GM19397 (cell line): ENCODE measurements around the gene FAM111B.
"Not testable (repeated sequence)": the region's sequence is repeated elsewhere in the genome, so short reads cannot be mapped to it uniquely, and the experiment has no call there.

Experiments used
- ATAC-seq: cut with Tn5 transposase; IDR thresholded peaks from one replicate; pipeline ENCODE4 v1.9.1; 2021; ENCODE audit warnings: mild to moderate bottlenecking, moderate library complexity; ENCODE audit not compliant: unreplicated experiment

Gene FAM111B

DNA sequence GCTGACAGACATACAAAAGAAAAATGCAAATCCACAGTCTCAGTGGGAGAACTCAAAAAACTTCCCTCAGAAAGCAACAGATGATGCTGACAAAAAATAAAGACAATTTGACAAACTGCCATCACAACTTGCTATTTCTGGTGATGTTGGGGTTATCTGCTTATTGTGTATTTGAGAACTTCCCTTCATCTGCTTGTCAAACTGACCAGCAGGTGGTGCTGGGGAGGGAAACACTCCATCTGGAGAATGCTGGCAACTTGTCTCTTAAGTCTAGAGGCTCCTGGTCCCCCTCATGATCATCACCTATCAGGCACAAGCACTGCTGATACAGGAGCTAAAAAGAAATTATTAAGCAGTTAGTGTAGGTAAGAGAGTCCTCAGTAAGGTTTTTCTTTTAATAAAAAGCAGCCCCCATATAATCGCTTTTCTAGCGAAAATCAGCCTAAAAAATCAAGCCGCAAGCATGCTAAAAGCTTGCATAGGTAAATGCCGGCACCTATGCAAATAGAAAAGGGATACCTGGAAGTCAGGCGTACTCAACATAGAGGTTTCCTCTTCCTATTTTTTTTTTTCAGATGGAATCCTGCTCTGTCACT, 9.8 kb upstream of the FAM111B start:
- ATAC-seq, result no peak

GRCh38 chr11:59097938-59098337, 9.1 kb upstream of the FAM111B start:
- not testable (repeated sequence) for ATAC-seq

DNA sequence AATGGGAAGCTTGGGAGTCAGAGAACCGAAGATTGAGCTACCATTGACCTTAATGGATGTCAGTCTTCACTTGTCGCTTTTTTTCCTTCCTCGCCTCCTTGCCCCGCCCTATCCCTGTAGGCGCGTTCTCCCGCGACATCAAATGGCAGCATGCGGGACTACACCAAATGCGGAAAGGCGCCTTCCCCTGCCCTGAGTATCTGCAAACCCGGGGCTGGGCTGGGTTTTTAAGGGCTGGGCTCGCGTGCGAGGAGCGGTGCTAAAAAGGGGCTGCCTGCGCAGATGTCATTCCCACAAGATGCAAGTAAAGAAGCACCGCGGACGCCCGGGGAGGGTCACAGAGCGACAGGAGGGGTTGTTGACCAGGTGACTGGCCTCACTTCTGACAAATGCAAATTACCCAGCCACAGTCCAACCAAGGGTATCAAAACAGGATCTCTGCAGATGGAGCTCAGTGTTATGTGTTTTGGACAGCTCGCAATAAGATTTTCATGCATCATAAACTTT, 4.7 kb upstream of the FAM111B start:
- peak; percentile 70 for ATAC-seq

DNA sequence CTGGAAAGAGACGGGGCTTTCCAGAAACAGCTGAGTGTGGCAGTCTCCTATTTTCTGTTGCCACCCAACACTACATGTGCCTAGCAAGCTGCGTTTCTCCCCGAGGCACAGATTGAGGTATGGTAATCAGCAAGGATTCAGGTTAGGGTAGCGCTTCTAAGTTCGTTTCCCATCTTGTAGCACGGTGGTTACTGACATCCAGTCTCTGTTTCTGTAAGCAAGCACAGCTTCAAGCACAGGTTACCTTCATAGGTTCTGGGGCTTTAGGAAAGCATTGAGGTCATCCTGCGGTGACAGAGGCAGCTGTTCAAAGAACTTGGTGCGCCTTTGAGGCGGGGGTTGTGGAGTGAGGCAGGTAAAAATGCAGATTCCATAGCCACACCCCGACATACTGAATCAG, 684 bp downstream of the FAM111B start:
- ATAC-seq, result peak; percentile 27

- ATAC-seq, result no peak
These were observed 5.5 kb downstream of the FAM111B start for GRCh38 chr11:59112494-59112893.

DNA sequence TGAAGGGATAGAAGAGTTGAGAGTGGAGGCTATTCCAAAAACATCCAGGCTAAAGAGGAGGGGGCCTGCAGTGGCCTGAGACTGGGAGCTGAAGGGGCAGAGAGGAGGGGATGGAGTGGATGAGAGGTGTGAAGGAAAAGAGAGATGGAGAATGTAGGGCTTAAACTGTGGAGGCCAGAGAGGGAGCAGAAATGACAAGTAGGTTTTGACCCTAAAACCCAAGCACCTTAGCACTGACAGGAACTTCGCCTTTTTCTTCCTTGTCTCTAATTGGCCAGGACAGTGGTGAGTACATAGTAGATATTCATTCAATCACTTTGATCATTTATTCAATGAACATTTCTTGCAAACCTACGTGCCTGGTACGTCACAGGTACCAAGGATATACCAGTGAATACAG, 7.3 kb downstream of the FAM111B start:
- ATAC-seq, result no peak

DNA sequence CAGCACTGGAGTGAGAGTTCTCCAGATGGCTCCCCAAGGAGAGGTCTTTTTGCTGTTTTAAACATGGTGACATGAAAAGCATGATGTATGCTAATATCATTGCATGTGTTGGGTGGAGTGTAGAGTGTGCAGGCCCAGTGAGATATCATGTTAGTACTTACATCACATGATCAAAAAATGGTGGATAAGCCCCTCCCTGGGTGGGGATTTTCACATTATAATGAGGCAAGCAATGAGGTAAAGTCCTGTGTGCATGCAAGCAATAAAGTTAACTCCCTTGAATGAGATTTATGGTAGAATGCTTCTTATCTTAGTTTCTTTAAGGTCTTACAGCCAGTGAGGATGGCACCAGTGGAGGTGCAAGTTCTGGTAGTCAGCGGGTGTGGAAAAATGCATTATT, 8.5 kb downstream of the FAM111B start:
- no peak for ATAC-seq

GRCh38 chr11:59117774-59118173, 10.7 kb downstream of the FAM111B start:
- no peak for ATAC-seq

DNA sequence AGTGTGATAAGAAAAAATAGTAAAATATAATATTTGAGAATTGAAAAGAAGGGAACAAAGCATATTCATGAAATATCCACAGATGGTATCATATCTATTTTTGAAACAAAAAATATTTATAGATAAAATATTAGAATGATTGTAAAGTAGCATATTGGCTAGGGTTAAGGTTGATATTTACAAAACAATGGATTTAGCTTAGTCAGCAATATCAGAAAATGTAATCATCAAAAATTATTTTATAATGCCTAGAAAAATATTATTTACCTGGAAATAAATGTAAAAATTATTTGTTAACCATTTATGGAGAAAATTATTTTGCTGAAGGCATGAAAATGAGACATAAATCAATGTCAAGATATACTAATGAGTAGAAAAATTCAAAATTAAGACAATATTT, 12.8 kb downstream of the FAM111B start:
- ATAC-seq, result no peak

DNA sequence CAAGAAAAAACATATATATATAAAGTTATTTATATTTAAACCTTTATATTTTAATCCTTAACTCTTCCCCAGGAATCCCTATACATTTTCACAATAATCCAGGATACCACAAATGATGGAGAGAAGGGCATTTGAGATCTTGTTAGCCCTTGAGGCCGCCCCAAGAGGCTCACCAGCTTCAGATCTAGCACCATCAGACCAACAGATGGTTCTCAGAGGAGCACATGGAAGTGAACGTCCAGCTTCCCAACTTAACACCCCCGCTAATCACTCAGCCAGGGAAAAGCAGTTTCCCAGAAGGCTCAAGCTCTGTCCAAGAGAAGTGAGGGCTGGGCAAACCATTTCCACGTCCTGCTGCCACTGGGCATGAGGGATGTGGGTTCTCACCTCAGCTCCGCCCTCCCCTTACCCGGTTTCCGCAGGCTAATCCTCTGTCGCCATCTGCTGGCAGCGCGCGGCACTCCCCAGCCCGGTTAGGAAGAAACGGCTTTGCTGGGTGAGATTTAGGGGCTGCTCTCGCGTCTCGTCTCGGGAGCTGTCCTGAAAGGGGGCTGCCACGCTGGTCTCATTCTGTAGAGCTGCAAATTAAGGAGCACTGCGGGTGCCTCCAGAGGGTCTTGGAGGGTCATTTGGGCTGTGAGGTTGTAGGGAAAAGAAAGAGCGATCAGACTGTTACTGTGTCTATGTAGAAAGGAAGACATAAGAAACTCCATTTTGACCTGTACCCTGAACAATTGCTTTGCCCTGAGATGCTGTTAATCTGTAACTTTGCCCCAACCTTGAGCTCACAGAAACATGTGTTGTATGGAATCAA, 28.8 kb downstream of the FAM111B start:
- ATAC-seq, result peak; percentile 93

- ATAC-seq, result not testable (repeated sequence)
These were observed 29.5 kb downstream of the FAM111B start for GRCh38 chr11:59136551-59136950.

GRCh38 chr11:59137190-59137589, 30.2 kb downstream of the FAM111B start:
- ATAC-seq, result no peak

GRCh38 chr11:59138643-59139042, 31.6 kb downstream of the FAM111B start:
- ATAC-seq, result no peak

DNA sequence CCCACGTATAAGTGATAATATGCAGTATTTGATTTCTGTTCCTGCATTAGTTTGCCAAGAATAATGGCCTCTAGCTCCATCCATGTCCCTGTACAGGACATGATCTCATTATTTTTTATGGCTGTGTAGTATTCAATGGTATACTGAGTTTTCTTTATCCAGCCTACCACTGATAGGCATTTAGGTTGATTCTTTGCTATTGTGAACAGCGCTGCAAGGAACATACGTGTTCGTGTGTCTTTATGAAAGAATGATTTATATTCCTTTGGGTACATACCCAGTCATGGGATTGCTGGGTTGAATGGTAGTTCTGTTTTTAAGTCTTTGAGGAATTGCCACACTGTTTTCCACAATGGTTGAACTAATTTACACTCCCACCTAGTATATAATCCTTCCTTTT, 34.2 kb downstream of the FAM111B start:
- ATAC-seq, result no peak

DNA sequence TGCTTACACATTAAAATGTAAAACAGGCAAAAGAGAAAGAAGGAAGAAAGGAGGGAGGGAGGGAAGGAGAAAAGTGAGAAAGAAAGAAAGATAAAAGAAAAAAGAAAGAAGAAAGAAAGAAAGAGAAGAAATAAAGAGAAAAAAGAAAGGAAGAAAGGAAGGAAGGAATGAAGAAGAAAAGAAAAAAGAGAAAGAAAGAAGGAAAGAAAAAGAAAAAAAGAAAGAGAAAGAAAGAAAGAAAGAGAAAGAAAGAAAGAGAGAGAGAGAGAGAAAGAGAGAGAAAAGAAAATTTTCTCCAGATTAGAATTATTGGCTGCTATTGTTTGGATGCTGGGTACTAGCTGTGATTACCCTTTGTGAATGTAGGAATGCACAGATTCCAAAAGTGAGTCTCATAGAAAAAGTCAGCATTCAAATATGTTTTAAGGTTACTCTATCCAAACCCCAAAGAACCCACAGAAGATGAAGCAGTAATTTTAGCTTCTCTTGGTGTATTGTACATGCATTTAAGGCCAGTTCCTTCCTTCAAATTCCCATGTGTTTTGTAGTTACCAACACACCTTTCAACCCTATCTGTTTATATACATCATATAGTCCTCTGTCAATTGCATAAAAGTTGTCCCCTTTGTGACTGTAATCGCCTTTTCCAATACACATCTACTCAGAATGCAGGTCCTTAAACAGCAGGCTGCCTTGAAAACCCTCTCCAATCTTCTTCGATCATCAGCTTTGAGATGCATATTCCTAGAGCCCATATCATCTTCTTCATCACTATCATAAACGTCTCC, 34.8 kb downstream of the FAM111B start:
- no peak for ATAC-seq

DNA sequence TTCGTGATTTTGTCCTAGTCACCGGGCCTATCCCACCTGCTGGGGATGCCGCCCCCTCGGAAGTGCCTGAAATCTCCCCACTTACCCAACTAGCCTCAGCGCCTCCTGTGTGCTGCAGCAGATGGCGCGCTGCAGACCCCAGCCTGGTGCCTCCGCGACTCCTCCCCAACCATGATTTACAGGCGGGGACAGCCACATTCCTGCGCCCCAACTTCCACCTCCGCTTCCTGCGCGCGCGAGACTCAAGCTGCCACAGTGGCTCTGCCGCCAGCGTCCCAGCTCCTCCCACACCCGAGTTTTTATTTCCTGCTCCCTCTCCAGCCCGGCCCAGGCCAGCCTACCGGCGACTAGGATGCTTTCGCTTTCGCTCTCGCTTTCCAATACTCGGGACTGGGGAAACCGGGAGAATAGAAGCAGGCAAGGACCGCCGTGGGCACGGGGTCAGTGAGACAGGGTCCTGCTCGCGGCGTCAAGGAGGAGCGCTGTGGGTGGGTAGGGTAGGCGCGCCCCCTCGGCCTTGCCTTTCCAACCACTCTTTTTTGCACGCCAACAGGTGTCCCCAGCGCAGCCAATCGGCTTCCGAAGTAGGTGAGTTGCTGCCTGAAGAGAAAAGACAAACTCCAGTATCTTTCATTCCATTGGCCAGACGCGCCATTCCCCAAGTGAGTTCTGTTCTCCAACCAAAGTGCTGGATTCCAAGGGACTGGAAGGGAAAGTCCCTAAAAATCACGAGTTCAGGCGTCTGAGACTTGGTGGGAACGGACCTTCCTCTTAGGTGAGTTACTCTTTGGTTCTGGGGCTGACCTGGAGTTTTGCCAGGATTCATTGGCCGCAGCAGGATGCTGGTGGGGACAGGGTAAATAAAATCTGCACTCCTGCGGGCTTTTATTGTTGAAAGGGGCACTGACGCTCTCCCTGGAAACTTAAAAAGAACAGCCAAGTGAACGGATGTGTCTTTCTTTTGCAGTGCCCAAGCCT, 35.8 kb downstream of the FAM111B start, which contains the start of gene FAM111A:
TSS of gene FAM111A (plus strand) at position 327 of the 978 bp plus-strand sequence. CDS start 6,017 bp downstream, outside the sequence.
- peak; percentile 67 for ATAC-seq

GRCh38 chr11:59144096-59144495, 37.1 kb downstream of the FAM111B start:
- ATAC-seq, result no peak

DNA sequence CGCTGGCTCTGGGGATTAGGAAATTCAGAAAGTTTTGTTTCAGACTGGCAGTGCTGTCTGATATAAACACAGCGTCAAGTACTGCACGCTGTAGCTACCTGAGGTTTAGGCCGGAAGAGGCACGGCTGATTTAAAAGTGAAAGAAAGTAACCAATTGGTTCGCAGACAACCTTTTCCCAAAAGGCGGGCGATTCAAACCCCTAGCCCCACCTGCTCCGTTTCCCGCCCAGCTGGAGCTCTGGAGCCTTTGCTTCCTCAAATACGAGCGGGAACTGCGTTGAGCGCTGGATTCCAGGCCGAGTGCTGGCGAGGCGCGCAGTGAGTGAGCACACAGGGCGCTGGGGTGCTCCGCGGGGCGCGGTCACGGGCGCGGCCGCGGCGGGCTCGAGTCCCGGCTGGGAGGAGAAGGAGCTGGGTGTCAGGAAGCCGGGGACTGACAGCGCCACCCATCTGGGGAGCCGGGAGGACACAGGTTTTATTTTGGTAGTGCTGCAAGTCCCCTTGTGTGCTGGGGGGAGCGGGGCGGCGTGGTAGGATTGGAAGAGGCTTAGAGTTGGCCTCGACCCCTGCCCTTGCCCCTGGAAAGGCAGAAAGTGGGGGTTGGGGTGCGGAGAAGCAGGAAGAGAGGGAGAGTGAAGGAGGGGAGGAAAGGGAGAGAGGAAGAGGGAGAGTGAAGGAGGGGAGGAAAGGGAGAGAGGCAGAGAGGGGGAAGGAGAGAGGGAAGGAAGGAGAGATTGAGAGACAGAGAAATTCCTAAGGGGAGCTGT, 37.7 kb downstream of the FAM111B start:
- peak; percentile 49 for ATAC-seq

GRCh38 chr11:59145534-59145933, 38.5 kb downstream of the FAM111B start:
- no peak for ATAC-seq
